ENCODE data around the gene PRKD2. TPM values are rescaled to one million over a fixed set of nuclear protein-coding genes. Genes with fewer than 3 reads are reported as not detected.
A peak's percentile ranks its signal among the peaks of the same experiment; 100 is the strongest.

PRKD2 gene
- total RNA-seq, 1 donor from 2014 or later, result 58.9 TPM

DNA sequence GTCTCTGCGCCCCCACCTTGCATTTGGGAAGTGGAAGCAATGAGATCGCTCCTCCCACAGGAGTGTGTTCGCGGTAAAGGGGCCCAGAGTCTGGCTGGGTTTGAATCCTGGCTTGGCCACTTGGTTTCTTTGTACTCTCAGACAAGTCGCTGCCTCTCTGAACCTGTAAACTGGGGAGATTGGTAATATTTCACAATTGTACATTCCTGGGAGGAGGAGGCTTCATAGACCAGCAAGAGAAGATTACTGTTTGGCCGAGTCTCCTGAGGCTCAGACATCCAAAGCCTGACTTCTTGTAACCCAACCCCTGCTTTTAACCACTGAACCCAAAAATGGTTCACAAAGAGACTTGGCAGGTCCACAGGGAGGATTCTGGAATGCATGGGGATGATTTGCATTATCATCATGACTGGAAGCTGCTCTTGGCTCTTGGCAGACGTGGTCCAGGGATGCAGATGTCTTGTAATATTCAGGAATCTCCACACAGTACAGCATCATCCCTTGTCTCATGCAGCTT lies 43.0 kb upstream of the PRKD2 start:
- H3K4me3 ChIP-seq, result no peak overlapping the region
- no peaks in the 10 kb centered on the region for H3K27me3 ChIP-seq
- intact Hi-C loops (cut with DNase I), result loop anchor here (5.0 kb wide), 1 partner anchor 82 kb away; no protein-coding TSS in a partner anchor
- no peak for ATAC-seq
- H3K36me3 ChIP-seq, result no peaks in the 10 kb centered on the region
- H3K4me1 ChIP-seq, result peaks cover 18% of the 10 kb centered on the region
- no peak overlapping the region for H3K27ac ChIP-seq
- no peak for DNase-seq
- TF ChIP-seq, protein P1, sequence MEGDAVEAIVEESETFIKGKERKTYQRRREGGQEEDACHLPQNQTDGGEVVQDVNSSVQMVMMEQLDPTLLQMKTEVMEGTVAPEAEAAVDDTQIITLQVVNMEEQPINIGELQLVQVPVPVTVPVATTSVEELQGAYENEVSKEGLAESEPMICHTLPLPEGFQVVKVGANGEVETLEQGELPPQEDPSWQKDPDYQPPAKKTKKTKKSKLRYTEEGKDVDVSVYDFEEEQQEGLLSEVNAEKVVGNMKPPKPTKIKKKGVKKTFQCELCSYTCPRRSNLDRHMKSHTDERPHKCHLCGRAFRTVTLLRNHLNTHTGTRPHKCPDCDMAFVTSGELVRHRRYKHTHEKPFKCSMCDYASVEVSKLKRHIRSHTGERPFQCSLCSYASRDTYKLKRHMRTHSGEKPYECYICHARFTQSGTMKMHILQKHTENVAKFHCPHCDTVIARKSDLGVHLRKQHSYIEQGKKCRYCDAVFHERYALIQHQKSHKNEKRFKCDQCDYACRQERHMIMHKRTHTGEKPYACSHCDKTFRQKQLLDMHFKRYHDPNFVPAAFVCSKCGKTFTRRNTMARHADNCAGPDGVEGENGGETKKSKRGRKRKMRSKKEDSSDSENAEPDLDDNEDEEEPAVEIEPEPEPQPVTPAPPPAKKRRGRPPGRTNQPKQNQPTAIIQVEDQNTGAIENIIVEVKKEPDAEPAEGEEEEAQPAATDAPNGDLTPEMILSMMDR (IDR thresholded peaks at IDR 0.05), result no peak
- no peaks in the 10 kb centered on the region for H3K9me3 ChIP-seq

DNA sequence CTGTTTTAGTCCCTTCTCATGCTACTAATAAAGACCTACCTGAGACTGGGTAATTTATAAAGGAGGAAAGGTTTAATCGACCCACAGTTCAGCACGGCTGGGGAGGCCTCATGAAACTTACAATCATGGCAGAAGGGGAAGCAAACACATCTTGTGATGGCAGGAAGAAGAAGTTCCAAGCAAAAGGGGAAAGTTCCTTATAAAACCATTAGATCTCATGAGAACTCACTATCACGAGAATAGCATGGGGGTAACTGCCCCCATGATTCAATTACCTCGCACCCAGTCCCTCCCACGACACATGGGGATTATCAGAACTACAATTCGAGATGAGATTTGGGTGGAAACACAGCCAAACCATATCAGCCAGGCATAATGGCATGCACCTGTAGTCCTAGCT lies 42.3 kb upstream of the PRKD2 start:
- TF ChIP-seq, protein P1 (IDR thresholded peaks at IDR 0.05), result no peak
- intact Hi-C loops (cut with DNase I), result loop anchor here (5.0 kb wide), 1 partner anchor 83 kb away; no protein-coding TSS in a partner anchor
- ATAC-seq, result no peak

DNA sequence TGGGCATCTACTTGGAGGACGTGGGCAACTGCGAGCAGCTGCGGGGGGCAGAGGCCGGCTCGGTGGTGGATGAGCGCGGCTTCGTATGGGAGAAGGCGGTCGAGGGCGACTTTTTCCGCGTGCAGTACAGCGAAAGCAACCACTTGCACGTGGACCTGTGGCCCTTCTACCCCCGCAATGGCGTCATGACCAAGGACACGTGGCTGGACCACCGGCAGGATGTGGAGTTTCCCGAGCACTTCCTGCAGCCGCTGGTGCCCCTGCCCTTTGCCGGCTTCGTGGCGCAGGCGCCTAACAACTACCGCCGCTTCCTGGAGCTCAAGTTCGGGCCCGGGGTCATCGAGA lies 39.6 kb upstream of the PRKD2 start:
- TF ChIP-seq, protein P1 (IDR thresholded peaks at IDR 0.05), result no peak
- intact Hi-C loops (cut with DNase I), result loop anchor here (5.0 kb wide), 1 partner anchor 86 kb away; no protein-coding TSS in a partner anchor
- no peak overlapping the region for H3K27ac ChIP-seq
- H3K36me3 ChIP-seq, result no peaks in the 10 kb centered on the region
- no peaks in the 10 kb centered on the region for H3K9me3 ChIP-seq
- H3K4me1 ChIP-seq, result peaks cover 18% of the 10 kb centered on the region
- ATAC-seq (no peak), DNase-seq (no peak)
- no peak overlapping the region for H3K4me3 ChIP-seq
- no peaks in the 10 kb centered on the region for H3K27me3 ChIP-seq

More for the DNA sequence above, 42.3 kb upstream of the PRKD2 start:
- no peak overlapping the region for H3K4me3 ChIP-seq
- H3K4me1 ChIP-seq, result peaks cover 18% of the 10 kb centered on the region
- no peak for DNase-seq
- H3K36me3 ChIP-seq, result no peaks in the 10 kb centered on the region
- H3K27me3 ChIP-seq, result no peaks in the 10 kb centered on the region
- no peaks in the 10 kb centered on the region for H3K9me3 ChIP-seq
- no peak overlapping the region for H3K27ac ChIP-seq

DNA sequence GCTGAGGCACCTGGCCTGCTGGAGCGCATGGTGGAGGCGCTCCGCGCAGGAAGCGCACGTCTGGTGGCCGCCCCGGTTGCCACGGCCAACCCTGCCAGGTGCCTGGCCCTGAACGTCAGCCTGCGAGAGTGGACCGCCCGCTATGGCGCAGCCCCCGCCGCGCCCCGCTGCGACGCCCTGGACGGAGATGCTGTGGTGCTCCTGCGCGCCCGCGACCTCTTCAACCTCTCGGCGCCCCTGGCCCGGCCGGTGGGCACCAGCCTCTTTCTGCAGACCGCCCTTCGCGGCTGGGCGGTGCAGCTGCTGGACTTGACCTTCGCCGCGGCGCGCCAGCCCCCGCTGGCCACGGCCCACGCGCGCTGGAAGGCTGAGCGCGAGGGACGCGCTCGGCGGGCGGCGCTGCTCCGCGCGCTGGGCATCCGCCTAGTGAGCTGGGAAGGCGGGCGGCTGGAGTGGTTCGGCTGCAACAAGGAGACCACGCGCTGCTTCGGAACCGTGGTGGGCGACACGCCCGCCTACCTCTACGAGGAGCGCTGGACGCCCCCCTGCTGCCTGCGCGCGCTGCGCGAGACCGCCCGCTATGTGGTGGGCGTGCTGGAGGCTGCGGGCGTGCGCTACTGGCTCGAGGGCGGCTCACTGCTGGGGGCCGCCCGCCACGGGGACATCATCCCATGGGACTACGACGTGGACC lies 39.1 kb upstream of the PRKD2 start:
- intact Hi-C loops (cut with DNase I), result loop anchor here (5.0 kb wide), 1 partner anchor 86 kb away; no protein-coding TSS in a partner anchor
- peak overlapping the region; percentile 37 for H3K27ac ChIP-seq
- no peaks in the 10 kb centered on the region for H3K36me3 ChIP-seq
- no peak for ATAC-seq
- H3K9me3 ChIP-seq, result no peaks in the 10 kb centered on the region
- no peak for DNase-seq
- H3K27me3 ChIP-seq, result no peaks in the 10 kb centered on the region
- H3K4me1 ChIP-seq, result peaks cover 18% of the 10 kb centered on the region
- TF ChIP-seq, protein P1 (IDR thresholded peaks at IDR 0.05), result no peak
- H3K4me3 ChIP-seq, result no peak overlapping the region

DNA sequence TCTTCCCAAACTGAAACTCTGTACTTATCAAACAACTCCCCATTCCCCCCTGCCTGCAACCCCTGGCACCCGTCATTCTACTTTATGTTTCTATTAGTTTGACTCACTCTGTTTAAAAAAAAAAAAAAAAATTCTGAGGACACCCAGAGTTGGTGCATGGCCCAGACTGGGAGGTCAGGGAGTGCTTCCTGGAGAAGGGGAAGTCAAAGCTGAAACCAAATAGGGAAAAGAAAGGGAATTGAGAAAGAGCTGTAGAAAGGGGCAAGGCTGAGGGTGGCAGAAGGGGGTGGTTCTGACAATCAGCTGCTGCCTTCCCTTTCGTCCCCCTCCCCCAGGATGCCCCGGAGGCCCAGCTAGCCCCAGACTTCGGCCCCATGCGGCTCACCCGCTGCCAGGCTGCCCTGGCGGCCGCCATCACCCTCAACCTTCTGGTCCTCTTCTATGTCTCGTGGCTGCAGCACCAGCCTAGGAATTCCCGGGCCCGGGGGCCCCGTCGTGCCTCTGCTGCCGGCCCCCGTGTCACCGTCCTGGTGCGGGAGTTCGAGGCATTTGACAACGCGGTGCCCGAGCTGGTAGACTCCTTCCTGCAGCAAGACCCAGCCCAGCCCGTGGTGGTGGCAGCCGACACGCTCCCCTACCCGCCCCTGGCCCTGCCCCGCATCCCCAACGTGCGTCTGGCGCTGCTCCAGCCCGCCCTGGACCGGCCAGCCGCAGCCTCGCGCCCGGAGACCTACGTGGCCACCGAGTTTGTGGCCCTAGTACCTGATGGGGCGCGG lies 38.4 kb upstream of the PRKD2 start:
- Histone ChIP-seq H3K27me3 (no peaks in the 10 kb centered on the region), H3K36me3 (no peaks in the 10 kb centered on the region), H3K9me3 (no peaks in the 10 kb centered on the region), H3K4me3 (no peak overlapping the region), H3K27ac (peak overlapping the region; percentile 37), H3K4me1 (peaks cover 13% of the 10 kb centered on the region)
- DNase-seq (no peak), ATAC-seq (peak; percentile 69)
- intact Hi-C loops (cut with DNase I), result loop anchor here (5.0 kb wide), 1 partner anchor 87 kb away; no protein-coding TSS in a partner anchor
- TF ChIP-seq, protein P1 (IDR thresholded peaks at IDR 0.05), result no peak

Measured in upper lobe of right lung (tissue), 1 donor.